Osteoblast (primary cell): ENCODE measurements around the gene SP2. TPM values are rescaled to one million over a fixed set of nuclear protein-coding genes. Genes with fewer than 3 reads are reported as not detected.
A peak's percentile ranks its signal among the peaks of the same experiment; 100 is the strongest.

ENCODE experiments used
- DNase-seq: peaks from one replicate; pipeline ENCODE4 v3.0.0; 2011; ENCODE audit warnings: low spot score, mixed read lengths; ENCODE audit not compliant: insufficient read length; ENCODE audit errors: missing footprints
- H2AFZ ChIP-seq: 2 replicates; pipeline ENCODE4 v1.6.0; 2011; ENCODE audit warnings: mild to moderate bottlenecking, low read length
- H3K27ac ChIP-seq: 2 replicates; pipeline ENCODE4 v1.5.1; 2011; ENCODE audit warnings: mild to moderate bottlenecking, low read depth, low read length, moderate library complexity
- H3K27me3 ChIP-seq: 2 replicates; pipeline ENCODE4 v1.6.0; 2012; ENCODE audit warnings: mild to moderate bottlenecking, control low read depth, inconsistent platforms, low read length, moderate library complexity; ENCODE audit not compliant: insufficient read depth
- H3K36me3 ChIP-seq: 2 replicates; pipeline ENCODE4 v1.5.1; 2011; ENCODE audit warnings: mild to moderate bottlenecking, low read length, control low read depth, moderate library complexity; ENCODE audit not compliant: insufficient read depth
- H3K4me1 ChIP-seq: 2 replicates; pipeline ENCODE4 v1.5.1; 2011; ENCODE audit warnings: mild to moderate bottlenecking, low read length, control low read depth, moderate library complexity; ENCODE audit not compliant: insufficient read depth
- H3K4me2 ChIP-seq: 2 replicates; pipeline ENCODE4 v1.6.0; 2011; ENCODE audit warnings: mild to moderate bottlenecking, low read length; ENCODE audit not compliant: insufficient read depth
- H3K4me3 ChIP-seq: fragments of 200-600 bp; sonication (generic); 3 replicates; pipeline ENCODE4 v1.5.1; 2012; ENCODE audit warnings: mild to moderate bottlenecking, low read length, inconsistent platforms; ENCODE audit not compliant: insufficient read depth
- H3K79me2 ChIP-seq: 2 replicates; pipeline ENCODE4 v1.6.0; 2012; ENCODE audit warnings: mild to moderate bottlenecking, low read length, control low read depth, inconsistent platforms; ENCODE audit not compliant: insufficient read depth
- H3K9me3 ChIP-seq: 2 replicates; pipeline ENCODE4 v1.5.1; 2011; ENCODE audit warnings: low read depth, low read length, control low read depth
- H4K20me1 ChIP-seq: 2 replicates; pipeline ENCODE4 v1.6.0; 2012; ENCODE audit warnings: mild to moderate bottlenecking, low read length, control low read depth; ENCODE audit not compliant: insufficient read depth
- CTCF ChIP-seq: IDR thresholded peaks from 2 replicates; pipeline ENCODE4 v1.5.1; 2011; ENCODE audit warnings: mild to moderate bottlenecking, low read depth, low read length, moderate library complexity; ENCODE audit errors: extremely low read depth
- total RNA-seq: library from RNA; depleted of rRNA; stranded (reverse); fragments of >200 nt; gene quantifications from 2 replicates; pipeline ENCODE4 v1.2.3, GENCODE V29; 2012

The SP2 gene
- total RNA-seq, 1 donor: 2.5 TPM

DNA sequence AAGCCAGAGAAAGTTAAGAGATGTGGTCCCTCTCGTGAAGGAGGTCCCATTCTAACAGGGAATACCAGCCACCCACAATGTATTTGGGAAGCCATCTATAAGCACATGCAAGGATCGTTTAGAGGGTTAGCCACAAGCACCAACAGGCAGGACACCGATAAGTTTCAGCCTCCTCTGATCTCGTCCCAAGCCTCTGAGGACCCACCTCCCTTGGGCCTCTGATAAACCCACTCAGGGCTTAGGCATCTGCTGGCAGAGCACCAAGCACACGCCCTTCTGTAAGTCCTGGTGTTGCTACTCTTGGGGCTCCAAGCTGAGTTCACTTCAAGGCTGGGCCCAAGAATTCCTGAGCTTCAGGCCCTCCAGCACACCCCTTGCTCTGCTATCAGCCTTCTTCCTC is 39.9 kb downstream of the SP2 start:
- Histone ChIP-seq H3K79me2 (peaks cover 3% of the 10 kb centered on the region), H2AFZ (peak overlapping the region; percentile 45), H3K9me3 (no peaks in the 10 kb centered on the region), H3K27ac (no peak overlapping the region), H4K20me1 (no peaks in the 10 kb centered on the region), H3K4me2 (peak overlapping the region; percentile 14), H3K4me1 (peaks cover 17% of the 10 kb centered on the region), H3K36me3 (no peaks in the 10 kb centered on the region), H3K27me3 (no peaks in the 10 kb centered on the region), H3K4me3 (no peak overlapping the region)
- DNase-seq: peak; percentile 94
- TF ChIP-seq CTCF: no peak

DNA sequence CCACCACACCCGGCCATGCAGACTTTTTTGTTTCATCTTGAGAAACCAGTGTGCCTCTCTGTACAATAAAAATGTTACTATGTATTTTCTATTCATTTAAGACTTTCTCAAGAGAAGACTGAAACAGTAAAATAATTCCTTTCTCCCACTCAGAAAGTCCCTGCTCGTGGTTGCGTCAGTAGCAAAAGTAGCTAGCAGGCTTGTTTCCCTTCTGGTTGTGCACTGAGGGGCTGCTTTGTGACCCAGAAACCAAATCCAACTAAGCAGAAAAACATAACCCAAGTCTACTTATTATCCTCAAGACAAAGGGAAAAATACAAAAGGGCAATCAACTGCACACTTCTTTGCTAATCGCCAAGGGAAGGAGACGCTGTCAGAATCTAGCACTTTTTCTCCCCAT is 41.9 kb downstream of the SP2 start:
- no peak for DNase-seq
- H3K27ac ChIP-seq: no peak overlapping the region
- peaks cover 28% of the 10 kb centered on the region for H3K4me1 ChIP-seq
- no peaks in the 10 kb centered on the region for H4K20me1 ChIP-seq
- H3K4me2 ChIP-seq: no peak overlapping the region
- no peaks in the 10 kb centered on the region for H3K9me3 ChIP-seq
- no peak overlapping the region for H2AFZ ChIP-seq
- H3K4me3 ChIP-seq: no peak overlapping the region
- no peak for TF ChIP-seq CTCF
- H3K79me2 ChIP-seq: peaks cover 17% of the 10 kb centered on the region
- H3K36me3 ChIP-seq: no peaks in the 10 kb centered on the region
- no peaks in the 10 kb centered on the region for H3K27me3 ChIP-seq

- peaks cover 18% of the 10 kb centered on the region for H3K79me2 ChIP-seq
- no peaks in the 10 kb centered on the region for H3K9me3 ChIP-seq
- H3K4me1 ChIP-seq: peaks cover 35% of the 10 kb centered on the region
- H3K27ac ChIP-seq: peak within 1 kb of the TSS; percentile 76
- H3K36me3 ChIP-seq: peaks cover 9% of the 10 kb centered on the region
- no peaks in the 10 kb centered on the region for H3K27me3 ChIP-seq
- peak within 1 kb of the TSS; percentile 92 for H3K4me3 ChIP-seq
- peak; percentile 99 for DNase-seq
- TF ChIP-seq CTCF: no peak
- no peaks in the 10 kb centered on the region for H4K20me1 ChIP-seq
- peak within 1 kb of the TSS; percentile 89 for H2AFZ ChIP-seq
- H3K4me2 ChIP-seq: peak within 1 kb of the TSS; percentile 96
Measured at GRCh38 chr17:47941246-47942095, 45.4 kb downstream of the SP2 start, which contains the start of gene PNPO. Gene PNPO (plus strand): TSS chr17:47941571. CDS start chr17:47941676, 105 bp downstream.

DNA sequence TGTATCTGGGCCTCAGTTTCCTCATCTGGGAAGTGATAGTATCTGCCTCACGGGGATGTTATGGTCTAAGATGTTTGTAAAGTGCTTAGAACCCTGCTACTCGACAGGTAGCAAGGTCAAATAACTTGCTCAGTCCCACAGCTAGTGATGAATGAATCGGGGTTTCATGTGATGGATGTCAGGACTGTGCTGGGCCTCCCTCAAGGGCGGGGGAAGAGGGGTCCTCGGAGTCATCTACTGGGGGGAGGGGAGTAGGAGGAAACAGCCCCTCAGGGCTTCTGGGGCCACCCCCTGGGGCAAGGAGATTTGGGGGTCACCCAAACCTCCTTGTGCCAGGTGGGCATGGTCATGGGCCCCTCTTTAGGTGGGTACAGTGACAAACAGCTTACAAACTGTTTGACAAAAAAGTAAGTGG is 46.1 kb downstream of the SP2 start:
- no peak for TF ChIP-seq CTCF
- Histone ChIP-seq H3K36me3 (peaks cover 11% of the 10 kb centered on the region), H4K20me1 (no peaks in the 10 kb centered on the region), H3K27ac (peak overlapping the region; percentile 76), H3K27me3 (no peaks in the 10 kb centered on the region), H3K4me1 (peaks cover 38% of the 10 kb centered on the region), H3K4me2 (peak overlapping the region; percentile 96), H3K9me3 (no peaks in the 10 kb centered on the region), H2AFZ (peak overlapping the region; percentile 89), H3K79me2 (peaks cover 18% of the 10 kb centered on the region), H3K4me3 (peak overlapping the region; percentile 92)
- no peak for DNase-seq
